NCI-H146 (cell line): ENCODE data around the gene ATF4.

ENCODE experiments used
- DNase-seq: peaks from one replicate; lab custom pipeline; 2025; lab: John Stamatoyannopoulos, UW

ATF4 gene

DNA sequence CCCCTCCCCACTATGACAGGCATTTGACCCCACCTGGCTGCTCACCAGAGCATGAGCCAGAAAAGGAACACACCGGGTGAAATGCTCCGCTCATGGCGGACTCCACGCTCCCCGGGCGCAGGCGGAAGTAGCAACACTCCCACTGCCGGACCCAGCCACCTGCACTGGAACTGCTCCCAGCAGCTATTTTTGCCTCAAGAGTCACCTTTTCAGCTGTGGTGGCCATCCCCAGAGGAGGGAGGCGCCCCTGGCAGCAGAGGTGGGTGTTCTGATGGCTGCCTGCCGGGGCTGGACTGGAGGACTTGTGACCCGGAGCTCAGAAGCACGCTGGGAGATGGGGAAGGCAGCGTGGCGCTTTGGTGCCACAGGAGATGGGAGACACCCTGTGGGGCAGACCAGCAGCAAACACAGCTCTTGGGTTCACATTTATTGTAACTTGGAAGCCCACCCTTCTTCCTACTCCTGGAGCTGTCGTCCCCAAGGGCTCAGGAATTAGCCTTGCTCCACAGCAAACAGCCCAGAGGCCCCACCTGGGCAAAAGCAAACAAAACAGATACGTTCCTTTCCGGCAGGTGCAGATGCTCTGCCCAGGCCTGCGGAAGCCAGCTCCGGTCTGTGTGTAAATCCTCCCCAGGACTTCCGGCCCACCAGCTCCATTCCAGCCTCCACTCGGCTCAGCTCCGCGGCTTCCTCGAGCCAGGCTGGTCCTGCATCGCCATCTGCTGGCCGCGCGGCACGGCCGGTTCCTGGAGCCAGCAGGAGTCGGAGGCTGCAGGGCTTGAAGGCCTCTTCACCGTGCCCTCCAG lies 8.5 kb downstream of the ATF4 start:
- peak; percentile 97 for DNase-seq

DNA sequence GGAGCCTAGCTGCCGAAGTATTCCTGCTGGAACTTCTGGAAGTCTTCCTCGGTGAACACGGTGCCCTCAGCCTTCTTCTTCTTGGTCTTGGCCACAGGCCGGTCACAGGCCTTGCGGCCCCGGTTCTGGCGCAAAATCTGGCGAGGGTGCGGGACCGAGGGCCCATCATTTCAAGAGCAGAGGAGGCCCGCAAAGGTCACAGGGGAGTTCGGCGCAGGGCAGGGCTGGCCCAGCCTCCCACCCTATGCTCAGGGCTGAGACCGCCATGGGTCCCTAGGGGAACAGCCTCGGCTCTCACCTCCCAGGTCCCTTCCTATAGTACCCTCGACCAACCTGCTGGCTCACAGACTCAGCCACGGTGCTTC lies 9.1 kb downstream of the ATF4 start:
- no peak for DNase-seq

DNA sequence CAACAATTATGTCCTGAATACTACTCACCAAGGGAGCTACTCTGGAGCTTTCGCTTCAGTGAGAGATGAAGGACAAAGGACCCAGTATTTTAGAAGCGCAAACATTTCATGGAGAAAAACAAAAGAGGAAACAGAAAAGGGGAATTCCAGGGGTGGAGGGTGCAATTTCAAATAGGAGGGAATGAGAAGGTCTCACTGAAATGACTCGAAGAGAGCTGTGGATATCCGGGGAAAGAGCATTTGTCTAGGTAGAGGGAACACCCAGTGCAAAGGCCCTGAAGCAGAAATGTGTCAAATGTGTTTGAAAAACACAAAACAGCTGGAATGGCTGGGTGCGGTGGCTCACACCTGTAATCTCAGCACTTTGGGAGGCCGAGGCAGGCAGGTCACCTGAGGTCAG lies 9.8 kb downstream of the ATF4 start:
- DNase-seq = no peak

DNA sequence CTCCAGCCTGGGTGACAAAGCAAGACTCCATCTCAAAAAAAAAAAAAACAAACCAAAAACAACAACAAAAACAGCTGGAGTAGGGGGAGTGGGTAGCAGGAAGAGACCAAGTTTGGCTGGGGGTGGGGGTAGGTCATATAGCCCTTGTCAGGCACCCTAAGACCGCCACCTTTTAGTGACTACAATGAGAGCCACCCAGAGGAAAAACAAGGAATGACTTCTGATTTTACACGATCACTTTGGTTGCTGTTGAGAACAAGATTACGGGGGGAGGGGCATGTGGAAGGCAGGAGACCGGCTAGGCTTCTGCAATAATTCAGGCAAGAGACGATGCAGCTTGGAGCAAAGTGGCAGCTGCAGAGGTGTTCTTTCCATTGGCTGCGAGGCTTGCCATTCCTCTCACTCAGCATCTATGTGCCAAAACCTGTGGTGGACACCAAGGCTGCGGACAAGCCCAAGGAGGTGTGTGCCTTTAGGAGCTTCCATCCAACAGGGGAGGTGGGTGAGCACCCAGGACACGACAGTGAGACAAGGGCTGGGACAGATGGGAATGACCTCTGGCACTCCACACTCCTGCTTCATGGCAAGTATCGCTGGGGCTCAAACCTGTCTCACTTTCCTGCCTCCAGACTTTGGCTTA lies 10.4 kb downstream of the ATF4 start:
- no peak for DNase-seq

DNA sequence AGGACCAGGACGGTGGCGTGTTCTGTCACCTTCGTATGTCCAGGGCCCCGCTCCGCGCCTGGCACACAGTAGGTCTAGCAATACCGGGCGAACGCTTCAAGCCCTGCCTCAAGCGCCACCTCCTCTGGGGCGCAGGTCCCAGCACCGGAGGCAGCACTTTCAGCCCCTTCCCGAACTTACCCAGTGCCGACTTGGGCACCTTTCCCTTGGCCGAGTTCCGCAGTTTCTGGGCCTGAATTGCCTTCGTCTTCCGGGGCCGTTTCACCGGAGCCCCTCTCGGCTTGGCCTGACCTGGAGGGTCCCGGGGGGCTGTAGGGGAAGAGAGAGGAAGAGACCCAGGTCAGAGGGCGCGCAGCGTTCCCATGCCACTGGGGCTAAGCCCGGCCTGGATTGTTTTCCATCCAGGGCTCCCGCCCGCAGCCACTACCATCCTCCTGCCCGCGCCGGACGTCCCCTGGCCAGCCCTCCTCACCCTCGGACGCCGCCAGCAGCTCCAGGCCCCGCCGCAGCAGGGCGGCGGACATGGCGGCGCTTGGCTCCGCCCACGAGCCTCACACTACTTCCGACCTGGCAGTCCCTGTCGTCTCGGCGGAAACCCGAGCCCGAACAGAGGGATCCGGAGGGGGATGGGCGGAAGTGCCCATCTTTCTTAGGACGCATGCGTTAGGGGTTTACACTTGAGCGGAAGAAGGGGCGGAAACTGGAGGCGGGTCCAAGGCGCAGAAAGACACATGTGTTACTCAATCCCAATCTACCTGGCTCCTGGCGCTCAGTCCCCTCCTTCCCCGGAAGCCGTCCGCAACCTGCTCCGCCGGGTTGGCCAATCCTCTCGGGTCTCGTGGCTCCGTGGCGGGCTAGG lies 12.1 kb downstream of the ATF4 start, which contains the start of gene RPS19BP1:
TSS of gene RPS19BP1 (minus strand) at position 534 of the 859 bp plus-strand sequence. CDS start at position 524, 10 bp downstream.
- DNase-seq = peak; percentile 99

DNA sequence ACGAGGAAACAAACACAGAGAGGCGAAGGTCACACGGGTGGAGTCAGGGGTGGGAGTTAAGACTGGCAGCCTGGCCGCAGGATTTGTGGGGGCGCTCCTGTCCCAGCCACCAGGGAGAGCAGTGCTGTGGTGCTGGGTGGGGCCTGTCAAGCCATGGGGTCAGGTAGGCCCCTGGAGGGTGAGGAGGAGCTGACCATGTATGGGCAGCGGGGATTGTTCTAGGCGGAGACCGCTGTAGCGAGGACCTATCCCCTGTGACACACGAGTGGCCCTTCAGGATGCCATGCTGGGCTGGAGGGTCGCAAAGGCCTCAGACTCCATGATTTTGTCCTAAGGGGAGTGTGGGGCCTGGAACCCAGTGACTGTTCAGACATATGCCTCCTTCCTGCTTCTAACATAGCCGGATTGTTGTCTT lies 13.7 kb downstream of the ATF4 start:
- no peak for DNase-seq

DNA sequence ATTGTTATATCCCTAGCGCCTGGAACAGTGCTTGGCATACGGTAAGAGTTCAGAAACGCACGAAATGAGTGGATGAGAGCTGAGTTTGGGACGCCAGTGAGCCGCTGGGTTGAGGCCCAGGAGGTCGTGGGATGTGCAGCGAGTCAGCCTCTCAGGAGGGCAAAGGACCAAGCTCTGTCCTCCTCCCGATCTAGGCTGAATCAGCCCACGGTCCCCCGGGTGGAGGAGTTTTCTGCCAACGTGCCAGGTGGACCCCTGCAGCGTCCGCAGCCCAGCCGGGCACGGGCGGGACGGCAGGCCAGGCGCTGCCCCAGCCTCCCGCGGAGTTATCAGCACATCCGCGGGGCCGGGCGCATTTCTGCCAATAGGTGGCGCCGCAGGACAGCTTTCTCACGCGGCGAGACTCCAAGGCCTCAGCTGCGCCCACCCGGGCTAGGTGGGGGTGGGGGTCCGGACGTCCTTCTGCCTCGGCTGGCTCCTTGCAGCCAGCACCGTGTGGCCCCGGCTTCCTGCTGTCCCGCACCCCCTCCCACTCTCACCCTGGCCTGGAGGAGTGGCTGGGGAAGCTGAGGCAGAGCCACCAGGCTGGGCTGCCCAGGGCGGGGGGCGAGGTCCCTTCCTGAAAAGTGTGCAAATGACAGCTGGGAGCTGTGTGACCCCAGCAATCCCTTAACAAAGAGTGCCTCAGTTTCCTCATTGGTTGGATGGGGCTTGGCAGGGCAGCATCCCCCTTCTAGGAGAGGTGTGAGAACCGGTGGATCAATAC lies 14.4 kb downstream of the ATF4 start:
- DNase-seq = peak; percentile 62

DNA sequence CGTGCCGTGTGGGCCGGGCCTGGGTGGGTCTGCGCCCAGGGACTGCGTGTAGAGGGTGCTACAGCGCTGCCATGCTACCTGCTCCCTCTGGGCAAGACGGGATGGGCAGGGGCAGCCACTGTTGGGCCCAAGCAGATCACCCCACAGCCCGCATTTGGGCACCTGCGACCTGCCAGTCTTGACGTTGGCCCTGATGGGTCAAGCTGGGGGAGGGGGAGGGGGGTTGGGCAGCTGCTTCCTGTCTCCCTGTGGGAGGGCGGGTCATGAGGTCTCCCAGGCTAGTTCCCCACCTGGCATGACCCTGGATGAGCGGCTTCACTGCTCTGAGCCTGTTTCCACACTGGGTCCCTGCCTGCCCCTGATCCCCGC lies 15.0 kb downstream of the ATF4 start:
- DNase-seq = peak; percentile 34

DNA sequence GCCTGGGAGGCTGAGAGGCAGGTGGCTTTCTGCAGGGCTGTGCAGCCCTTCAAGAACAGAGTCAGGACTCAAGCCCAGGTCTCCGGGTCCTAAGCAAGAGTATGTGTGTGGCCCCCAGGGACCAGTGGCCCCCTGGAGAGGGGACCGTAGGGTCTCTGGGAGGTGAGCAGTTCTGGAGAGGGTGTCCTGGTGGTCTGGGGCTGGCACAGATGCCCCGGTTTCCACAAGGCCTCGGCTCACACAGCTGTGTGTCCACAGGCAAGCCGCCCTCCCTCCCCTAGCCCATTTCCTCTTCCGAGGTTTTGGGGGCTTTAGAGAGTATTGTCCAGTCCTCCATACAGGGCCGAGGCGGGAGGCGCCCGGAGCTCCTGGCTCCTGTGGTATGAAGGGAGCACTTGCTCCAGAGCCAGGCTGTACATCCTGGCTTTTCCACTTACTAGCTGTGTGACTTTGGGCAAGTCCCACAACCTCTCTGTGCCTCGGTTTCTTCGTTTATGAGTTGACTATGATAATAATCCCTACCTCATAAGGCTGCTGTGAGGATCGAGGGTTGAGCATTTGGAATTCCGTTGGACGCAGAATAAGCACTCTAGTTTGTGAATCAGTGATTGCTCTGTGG lies 15.6 kb downstream of the ATF4 start:
- no peak for DNase-seq

DNA sequence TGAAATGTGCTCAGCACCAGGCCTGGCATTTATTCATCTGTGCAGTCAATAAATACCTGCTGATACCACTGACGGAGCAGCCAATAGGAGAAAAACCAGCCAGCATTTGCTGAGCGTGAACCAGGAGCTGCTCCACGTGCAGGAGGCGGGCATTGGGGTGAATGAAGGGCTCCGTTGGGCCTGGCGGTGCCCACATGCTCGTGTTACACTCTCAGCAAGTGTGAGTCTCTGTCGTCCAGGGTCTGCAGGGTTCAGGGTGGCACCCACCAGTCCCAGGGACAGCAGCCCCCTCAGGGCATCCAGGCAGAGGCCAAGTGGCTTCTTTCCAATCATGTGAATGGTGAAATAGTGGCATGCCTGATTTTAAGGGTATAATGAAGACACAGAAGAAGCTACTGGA lies 16.3 kb downstream of the ATF4 start:
- DNase-seq = no peak

DNA sequence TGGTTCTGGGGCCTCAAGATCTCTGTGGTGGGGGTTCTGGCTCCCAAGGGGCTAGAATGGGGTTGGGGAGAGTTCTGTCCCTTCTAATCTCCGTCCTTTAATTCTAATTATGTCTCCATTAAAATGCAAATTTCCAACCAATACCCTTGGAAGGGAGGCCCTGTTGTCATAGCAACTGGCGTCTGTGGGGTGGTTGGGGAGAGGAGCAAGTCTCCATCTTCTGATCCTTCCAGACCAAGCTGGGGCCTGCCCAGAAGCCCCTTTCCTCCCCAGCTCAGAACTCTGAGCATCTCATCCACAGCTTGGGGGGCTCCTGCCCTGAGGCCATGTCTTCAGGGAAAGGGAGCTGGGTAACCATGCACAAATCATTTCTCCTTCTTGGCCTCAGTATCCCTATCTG lies 17.6 kb downstream of the ATF4 start:
- no peak for DNase-seq

DNA sequence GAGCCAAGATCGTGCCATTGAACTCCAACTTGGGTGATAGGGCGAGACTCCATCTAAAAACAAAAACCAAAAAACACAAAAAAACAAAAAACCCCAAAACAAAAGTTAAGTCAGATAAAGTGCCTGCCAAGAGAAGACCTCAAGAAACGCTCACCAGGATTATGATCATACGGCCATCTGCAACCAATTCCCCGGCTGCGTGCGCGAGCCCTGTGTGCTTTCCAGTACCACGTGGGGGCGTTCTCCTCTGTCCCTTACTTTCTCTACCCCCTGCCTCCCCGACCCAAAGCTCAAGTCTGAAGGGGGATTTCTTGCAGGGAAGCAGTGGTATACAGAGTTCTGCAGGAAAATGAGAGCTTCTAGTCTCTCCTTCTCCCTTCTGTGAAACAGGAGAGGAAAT lies 22.7 kb downstream of the ATF4 start:
- DNase-seq = no peak

DNA sequence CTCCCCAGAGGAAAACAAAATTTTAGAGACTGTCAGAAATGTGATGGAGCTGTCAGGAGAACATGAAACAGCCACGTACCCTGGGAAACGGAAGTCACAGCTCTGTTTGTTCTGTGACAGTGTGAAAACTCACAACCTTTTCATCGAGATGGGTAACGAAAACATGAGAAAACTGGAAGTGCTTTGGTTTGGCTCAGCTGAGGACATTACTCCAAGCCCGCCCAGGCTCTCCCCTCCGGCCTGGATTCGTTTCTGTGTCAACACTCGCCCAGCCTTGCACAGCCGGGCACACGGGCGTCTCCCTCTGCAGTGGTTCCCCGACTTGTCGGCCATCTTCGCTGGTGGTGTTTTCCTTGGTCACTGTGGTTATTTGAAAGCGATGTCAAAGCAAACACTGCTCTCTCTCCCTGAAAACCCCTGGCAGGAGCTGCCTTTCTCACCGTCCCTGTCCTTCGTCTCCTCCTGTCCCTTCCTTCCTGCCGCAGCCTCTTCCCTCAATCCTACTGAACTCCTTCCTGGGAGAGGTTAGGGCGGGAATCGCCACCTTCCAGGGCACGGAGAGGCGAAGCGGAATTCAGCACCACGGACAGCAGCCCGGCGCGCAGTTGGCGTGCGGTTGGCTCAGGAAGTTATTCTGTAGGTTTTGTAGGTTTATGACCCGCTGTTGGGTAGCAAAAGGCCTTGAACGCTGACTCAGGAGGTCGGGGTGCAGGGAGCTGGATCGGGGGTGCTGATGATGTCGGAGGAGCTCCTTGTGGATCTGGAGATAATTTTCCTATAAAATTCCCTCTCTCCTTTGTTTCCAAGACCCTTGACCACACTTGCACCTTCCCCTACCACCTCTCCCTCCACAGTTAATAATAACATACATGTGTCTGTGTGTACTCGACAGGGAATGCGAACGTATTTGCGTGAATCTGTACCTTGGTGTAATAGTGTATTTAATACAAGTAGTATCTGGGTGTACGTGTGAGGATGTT lies 25.3 kb downstream of the ATF4 start:
- no peak for DNase-seq

DNA sequence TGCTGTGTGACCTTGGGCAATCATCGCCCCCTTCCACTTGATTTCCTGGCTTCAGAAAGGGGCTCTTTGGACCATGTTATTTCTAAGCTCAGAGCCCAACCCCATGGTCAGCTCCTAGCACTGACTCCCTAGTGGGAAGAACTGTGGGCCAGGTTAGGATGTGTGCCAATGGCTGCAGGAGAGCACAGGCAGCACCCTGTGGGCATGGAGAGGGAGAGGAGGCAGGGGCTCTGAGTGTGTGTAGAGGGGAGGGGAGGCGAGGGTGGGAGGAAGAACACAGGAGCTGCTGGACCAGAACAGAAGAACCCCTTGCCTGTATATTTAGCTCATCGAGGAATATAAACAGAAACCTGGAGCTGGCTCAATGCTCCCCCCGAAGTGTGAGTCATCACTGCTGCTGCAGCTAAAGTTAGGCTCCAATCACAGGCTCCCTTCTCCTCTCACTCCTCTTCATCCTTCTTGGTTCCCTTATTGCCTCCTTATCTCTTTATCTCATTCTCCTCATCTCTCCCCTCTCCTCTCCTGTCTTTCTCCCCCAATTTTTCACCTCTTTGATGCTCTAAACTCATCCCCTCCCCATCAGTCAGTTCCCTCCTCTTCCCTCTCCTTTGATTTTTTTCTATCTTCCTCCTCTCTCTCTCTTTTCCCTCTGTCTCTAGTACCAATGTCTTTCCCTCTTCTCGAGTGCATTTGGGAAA lies 26.7 kb downstream of the ATF4 start:
- no peak for DNase-seq

DNA sequence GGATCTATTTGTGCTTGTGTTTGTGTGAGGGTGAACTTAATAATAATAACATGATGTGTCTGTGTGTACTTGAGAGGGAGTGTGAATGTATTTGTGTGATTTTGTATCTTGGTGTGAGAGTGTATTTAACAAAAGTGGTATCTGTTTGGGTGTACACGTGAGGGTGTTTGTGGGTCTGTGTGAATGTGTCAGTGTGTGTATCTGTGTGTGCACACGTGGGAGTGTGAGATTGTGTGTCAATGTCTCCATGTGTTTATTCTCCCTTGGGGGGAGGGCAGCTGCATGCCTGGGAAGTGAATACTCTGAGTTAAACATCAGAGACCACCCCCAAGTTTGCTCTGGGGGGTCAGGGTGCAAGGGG lies 27.2 kb downstream of the ATF4 start:
- DNase-seq = no peak

DNA sequence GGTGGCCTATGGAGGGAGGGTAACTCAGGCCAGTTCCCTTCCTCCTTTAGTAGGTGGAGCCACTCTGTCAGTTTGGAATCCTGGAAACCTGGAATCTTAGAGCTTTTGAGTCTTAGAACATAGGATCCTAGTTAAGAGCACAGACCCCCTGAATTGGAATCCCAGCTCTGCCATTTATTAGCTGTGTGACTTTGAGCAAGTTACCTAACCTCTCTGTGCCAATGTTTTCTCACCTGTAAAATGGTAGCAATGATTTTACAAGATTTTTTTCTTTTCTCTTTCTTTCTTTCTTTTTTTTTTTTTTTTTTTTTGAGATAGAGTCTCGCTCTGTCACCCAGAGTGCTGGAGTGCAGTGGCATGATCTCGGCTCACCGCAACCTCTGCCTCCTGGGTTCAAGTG lies 33.1 kb downstream of the ATF4 start:
- DNase-seq = no peak

DNA sequence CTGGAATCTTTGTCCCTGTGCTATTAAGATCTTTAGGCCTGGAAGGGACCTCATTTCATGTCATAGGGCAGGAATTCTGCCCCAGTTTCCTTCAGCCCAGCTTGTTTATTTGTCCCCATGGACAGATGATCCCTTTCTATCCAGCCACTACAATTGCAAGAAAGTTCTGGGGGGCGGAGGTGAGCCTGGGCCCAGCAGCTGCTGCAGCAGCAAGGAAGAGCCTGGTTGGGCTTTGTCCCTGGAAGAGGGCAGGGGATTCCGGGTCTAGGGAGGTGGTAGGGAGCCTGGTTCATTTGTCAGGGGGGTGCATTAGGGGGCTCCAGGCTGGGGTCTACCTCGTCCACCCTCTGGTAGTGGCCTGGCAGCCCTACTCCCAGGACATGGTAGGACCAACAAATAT lies 33.8 kb downstream of the ATF4 start:
- no peak for DNase-seq

DNA sequence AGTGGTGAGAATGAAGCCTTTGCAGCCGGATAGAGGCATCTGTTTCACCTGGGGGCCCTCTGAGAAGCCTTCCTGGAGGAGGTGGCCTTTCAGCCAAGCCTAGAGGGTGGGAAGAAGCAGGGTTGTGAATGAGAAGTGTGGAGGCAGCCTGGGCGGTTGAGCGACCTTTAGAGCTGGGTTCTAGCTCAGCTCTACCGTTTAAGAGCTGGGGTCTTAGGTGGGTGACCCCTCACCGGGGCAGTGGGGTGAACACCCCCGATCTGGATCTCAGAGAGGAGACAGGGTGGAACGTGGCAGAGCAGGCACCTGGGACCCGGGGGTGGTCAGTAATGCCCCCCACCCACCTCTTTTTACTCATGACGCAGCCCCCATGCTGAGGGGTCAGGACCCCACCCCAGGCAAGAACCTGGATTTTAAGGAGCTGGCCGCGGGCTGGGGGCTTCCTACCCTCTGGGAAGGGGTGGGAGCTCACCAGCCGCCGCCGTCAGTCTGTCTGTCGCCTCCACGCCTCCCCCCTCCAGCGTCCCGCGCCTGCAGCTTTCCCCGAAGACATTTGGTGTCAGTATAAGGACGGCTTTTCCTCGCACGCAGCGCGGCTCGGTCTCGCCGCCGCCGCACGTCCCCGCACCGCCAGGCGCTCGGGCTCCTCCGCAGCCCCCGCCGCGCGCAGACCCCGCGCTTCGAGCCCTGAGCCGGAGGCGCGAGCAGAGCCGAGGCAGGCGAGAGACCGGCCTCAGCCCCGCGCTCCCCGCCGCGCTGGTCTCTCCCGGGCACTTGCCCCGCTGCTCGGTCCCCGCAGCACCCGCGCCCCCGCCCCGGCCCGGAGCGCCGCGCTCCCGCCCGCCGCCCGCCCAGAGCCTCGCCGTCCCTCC lies 36.8 kb downstream of the ATF4 start:
- peak; percentile 42 for DNase-seq

DNA sequence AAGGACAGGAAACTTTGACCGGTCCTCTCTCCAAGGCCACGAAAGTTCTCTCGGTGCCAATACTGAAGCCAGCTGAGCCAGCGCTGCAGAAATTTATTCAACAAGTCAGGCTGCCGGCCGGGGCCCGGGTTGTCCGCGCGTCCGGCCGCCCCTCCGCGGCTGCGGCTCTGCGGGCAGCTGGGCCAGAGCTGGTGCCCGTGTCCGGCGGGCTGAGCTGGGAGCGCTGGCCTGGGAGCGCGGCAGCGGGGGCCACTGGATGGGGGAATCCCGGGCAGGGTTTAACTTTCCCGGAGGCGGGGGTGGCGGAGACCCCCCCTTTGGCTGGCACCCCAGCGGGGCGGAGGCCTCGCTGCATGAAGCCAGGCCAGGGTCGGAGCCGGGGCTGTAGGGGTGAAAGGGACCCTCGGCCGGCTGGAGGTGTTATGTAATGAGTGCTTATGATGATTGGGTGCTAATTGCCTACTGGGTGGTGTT lies 37.9 kb downstream of the ATF4 start:
- DNase-seq = no peak
